Activated T-cell treated with anti-CD3 and anti-CD28 coated beads for 24 hours (primary cell): ENCODE data around the gene GOLGA3.

ENCODE experiments used
- DNase-seq: peaks from one replicate; pipeline ENCODE4 v3.0.0-alpha.2; 2020; ENCODE audit warnings: low read depth

The GOLGA3 gene

DNA sequence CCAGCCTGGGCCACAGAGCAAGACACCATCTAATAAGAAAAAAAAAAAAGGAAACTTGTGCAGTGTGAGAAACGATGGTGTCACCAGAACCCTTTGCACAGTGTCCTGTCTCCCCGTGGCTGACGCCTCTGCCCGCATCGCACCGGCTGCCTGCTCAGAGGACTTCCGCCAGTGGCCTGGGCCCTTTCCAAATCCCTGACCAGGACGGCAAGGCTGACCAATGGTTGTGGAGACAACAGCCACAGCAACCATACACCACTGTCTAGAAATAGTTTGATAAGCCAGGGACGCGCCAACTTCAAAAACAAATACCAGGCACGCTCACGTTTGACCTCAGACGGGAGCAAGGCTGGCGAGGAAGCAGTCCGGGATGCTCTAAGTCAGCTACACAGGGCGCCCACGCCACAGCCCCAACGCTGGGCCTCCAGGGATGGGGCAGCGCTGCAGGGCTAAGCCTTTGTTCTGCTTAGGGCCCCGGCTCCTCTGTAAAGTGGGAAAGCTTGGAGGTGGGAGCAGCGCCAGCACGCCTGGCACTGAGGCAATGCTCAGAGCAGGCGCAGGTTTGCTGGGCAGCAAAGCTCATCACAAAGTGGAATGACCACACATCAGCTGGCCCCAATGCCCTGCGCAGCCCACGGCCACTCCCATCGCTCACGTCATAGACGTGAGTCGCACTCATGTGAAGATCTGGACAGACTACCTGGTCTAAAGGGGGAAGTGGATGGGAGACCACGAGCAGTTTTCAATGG is 105.5 kb downstream of the GOLGA3 start:
- no peak for DNase-seq

DNA sequence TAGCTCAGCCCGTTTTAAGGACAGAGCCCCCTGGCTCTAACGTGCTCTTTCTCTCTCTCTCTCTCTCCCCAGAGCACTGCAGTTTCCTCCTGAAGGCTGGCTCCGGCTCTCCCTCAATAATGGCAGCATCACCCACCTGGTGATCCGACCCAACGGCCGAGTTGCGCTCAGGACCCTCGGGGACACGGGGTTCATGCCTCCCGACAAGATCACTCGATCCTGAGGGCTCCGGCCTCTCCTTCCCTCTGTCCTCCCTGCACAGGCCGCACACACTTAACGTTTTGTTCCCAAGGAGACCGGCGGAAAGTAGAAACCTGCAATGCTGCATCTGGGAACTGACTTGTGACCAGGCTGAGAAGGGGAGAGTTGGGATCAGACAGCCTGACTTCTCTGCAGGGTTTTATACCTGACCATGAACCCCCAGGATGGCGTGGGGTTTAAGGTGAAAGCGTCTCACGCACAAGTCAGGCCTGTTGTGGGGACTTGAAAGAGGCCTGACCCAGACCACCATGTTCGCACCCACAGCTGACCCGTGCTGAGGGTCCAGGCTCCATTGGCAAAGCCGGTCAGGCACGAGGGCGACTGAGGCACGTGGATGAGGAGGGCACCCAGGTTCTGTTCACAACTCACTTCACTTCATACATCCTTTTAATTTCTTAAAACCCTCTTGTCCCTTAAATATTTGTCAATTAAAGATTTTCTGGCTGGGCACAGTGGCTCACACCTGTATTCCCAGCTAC is 107.9 kb downstream of the GOLGA3 start:
- DNase-seq: no peak

DNA sequence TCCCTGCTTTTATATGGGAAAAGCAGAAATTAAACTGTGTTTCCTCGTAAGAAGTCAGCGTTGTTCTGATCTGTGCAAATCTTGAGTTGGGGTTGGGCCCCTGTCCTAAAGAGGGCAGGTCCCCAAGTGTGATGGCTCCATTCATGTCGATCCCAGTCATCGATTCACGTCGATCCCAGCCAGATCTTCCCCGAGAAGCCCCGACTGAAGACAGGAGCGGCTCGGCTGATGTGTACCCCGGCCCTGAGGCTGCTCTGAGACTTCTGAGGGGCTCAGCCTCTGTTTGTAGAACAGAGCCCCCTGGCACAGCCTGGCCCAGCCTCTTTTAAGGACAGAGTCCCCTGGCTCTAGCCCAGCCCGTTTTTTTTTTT is 108.7 kb downstream of the GOLGA3 start:
- no peak for DNase-seq

DNA sequence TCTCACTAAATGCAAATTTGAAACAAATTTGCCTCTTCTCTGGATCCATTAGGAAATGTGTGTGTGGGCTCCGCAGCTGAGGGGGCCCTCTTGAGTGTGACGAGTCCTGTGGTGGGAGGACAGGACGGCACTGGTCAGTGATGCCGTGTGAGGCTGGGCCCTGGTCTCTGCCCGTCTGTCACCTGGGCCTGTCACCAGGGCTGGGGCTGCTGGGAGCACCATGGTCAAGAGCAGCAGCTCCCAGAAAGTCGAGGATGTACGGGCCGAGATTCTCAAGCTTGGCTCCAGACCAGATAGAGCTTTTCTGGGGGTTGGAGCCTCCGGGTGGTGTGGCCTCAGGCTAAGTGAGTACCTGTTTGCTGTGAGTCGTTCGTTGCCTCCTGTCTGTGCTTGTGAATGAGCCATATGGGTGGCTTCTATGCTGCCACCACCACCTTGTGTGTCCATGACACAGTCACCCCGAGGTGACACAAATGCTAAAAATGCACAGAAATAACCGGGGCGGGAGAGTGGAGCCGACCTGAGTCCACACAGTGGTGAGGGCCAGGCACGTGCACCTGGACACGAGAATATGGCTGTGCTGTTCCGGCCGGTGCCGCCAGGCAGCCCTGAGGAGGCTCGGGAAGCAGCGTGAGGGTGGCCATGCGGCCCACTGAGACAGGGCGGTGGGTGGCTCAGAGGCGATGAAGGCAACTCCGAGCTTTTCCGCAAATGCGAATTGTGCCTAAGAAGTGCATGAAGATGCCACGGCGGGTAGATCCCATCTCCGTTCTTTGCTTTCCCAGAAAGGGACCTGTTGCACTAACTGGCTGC is 109.3 kb downstream of the GOLGA3 start:
- DNase-seq: no peak
